ENCODE measurements around the gene R3HDM4.

The R3HDM4 gene

GRCh38 chr19:872266-872951 lies 40.6 kb downstream of the R3HDM4 start:
- Histone ChIP-seq H3K36me3 (ENCODE audit: control insufficient read depth, insufficient read depth, low read length) (no peaks in the 10 kb centered on the region), H3K27ac (no peak overlapping the region), H3K27me3 (ENCODE audit: control insufficient read depth, insufficient read depth, low read length) (no peaks in the 10 kb centered on the region), H3K4me2 (ENCODE audit: low read length) (no peak overlapping the region), H3K79me2 (no peaks in the 10 kb centered on the region), H3K4me1 (no peaks in the 10 kb centered on the region), H3K9me3 (ENCODE audit: control insufficient read depth, low read length) (no peaks in the 10 kb centered on the region), H3K9ac (no peak overlapping the region), H3K4me3 (ENCODE audit: low read depth, low read length) (no peak overlapping the region), H2AFZ (no peak overlapping the region)
- no peak for TF ChIP-seq CTCF (IDR thresholded peaks at IDR 0.05)

GRCh38 chr19:871446-872265 lies 41.4 kb downstream of the R3HDM4 start:
- Histone ChIP-seq H3K79me2 (no peaks in the 10 kb centered on the region), H3K36me3 (ENCODE audit: control insufficient read depth, insufficient read depth, low read length) (no peaks in the 10 kb centered on the region), H2AFZ (no peak overlapping the region), H3K4me3 (ENCODE audit: low read depth, low read length) (no peak overlapping the region), H3K27ac (no peak overlapping the region), H3K9ac (no peak overlapping the region), H3K4me2 (ENCODE audit: low read length) (no peak overlapping the region), H3K9me3 (ENCODE audit: control insufficient read depth, low read length) (no peaks in the 10 kb centered on the region), H3K4me1 (no peaks in the 10 kb centered on the region), H3K27me3 (ENCODE audit: control insufficient read depth, insufficient read depth, low read length) (no peaks in the 10 kb centered on the region)
- TF ChIP-seq CTCF (IDR thresholded peaks at IDR 0.05), result no peak

- Histone ChIP-seq H3K4me2 (ENCODE audit: low read length) (no peak overlapping the region), H3K27me3 (ENCODE audit: control insufficient read depth, insufficient read depth, low read length) (no peaks in the 10 kb centered on the region), H3K36me3 (ENCODE audit: control insufficient read depth, insufficient read depth, low read length) (no peaks in the 10 kb centered on the region), H3K9me3 (ENCODE audit: control insufficient read depth, low read length) (no peaks in the 10 kb centered on the region), H2AFZ (no peak overlapping the region), H3K4me3 (ENCODE audit: low read depth, low read length) (no peak overlapping the region), H3K79me2 (no peaks in the 10 kb centered on the region), H3K9ac (no peak overlapping the region), H3K4me1 (no peaks in the 10 kb centered on the region), H3K27ac (no peak overlapping the region)
- no peak for TF ChIP-seq CTCF (IDR thresholded peaks at IDR 0.05)
Measured at GRCh38 chr19:870963-871401, 42.0 kb downstream of the R3HDM4 start.

- TF ChIP-seq CTCF (IDR thresholded peaks at IDR 0.05), result no peak
- H3K4me3 ChIP-seq (ENCODE audit: low read depth, low read length), result no peak overlapping the region
- no peak overlapping the region for H3K4me2 ChIP-seq (ENCODE audit: low read length)
- H3K36me3 ChIP-seq (ENCODE audit: control insufficient read depth, insufficient read depth, low read length), result no peaks in the 10 kb centered on the region
- H3K27me3 ChIP-seq (ENCODE audit: control insufficient read depth, insufficient read depth, low read length), result no peaks in the 10 kb centered on the region
- no peak overlapping the region for H3K27ac ChIP-seq
- no peaks in the 10 kb centered on the region for H3K9me3 ChIP-seq (ENCODE audit: control insufficient read depth, low read length)
- no peaks in the 10 kb centered on the region for H3K4me1 ChIP-seq
- H3K9ac ChIP-seq, result no peak overlapping the region
- no peak overlapping the region for H2AFZ ChIP-seq
- no peaks in the 10 kb centered on the region for H3K79me2 ChIP-seq
Measured at GRCh38 chr19:870314-870713, 42.7 kb downstream of the R3HDM4 start.

Measured in parathyroid adenoma (tissue), 2 donors.